Neural progenitor cell (in vitro differentiated cells): ENCODE results near the gene CBFA2T3. TPM values are rescaled to one million over a fixed set of nuclear protein-coding genes. Genes with fewer than 3 reads are reported as not detected.

Experiments used
- DNase-seq: peaks from one replicate; pipeline ENCODE4 v3.0.0-alpha.2; 2016; ENCODE audit warnings: low spot score
- H2AFZ ChIP-seq: fragments of 200-600 bp; sonication (generic); replicated peaks from 2 replicates; pipeline ENCODE4 v1.6.1; 2016; ENCODE audit warnings: antibody characterized with exemption
- H3F3A ChIP-seq: fragments of 200-600 bp; sonication (generic); 2 replicates; pipeline ENCODE4 v1.6.1; 2016; ENCODE audit warnings: antibody characterized with exemption, low read depth
- H3K27ac ChIP-seq: fragments of 200-600 bp; sonication (generic); 2 replicates; pipeline ENCODE4 v1.5.1; 2016; ENCODE audit warnings: mild to moderate bottlenecking
- H3K27me3 ChIP-seq: fragments of 200-600 bp; sonication (generic); 2 replicates; pipeline ENCODE4 v1.6.1; 2016; ENCODE audit warnings: mild to moderate bottlenecking, moderate library complexity
- H3K36me3 ChIP-seq: fragments of 200-600 bp; sonication (generic); 2 replicates; pipeline ENCODE4 v1.5.1; 2016
- H3K4me1 ChIP-seq: fragments of 200-600 bp; sonication (generic); 2 replicates; pipeline ENCODE4 v1.6.1; 2016; ENCODE audit warnings: mixed run types
- H3K4me2 ChIP-seq: fragments of 200-600 bp; sonication (generic); 2 replicates; pipeline ENCODE4 v1.6.1; 2016
- H3K4me3 ChIP-seq: fragments of 200-600 bp; sonication (generic); 2 replicates; pipeline ENCODE4 v1.5.1; 2016
- H3K79me2 ChIP-seq: fragments of 200-600 bp; sonication (generic); 2 replicates; pipeline ENCODE4 v1.6.1; 2016; ENCODE audit warnings: low read depth
- H3K9ac ChIP-seq: fragments of 200-600 bp; sonication (generic); 2 replicates; pipeline ENCODE4 v1.6.1; 2016
- H3K9me3 ChIP-seq: fragments of 200-600 bp; sonication (generic); 2 replicates; pipeline ENCODE4 v1.5.1; 2016; ENCODE audit warnings: low read depth
- H4K20me1 ChIP-seq: fragments of 200-600 bp; sonication (generic); 2 replicates; pipeline ENCODE4 v1.6.1; 2016; ENCODE audit warnings: low read depth
- H3K27ac Mint-ChIP-seq: 3 replicates; pipeline ENCODE4 v1.8.0; 2021; ENCODE audit warnings: mixed read lengths
- H3K27me3 Mint-ChIP-seq: 2 replicates; pipeline ENCODE4 v1.8.0; 2022; ENCODE audit warnings: low read depth, mild to moderate bottlenecking, inconsistent platforms, moderate library complexity, mixed read lengths; ENCODE audit not compliant: insufficient read depth
- H3K36me3 Mint-ChIP-seq: 3 replicates; pipeline ENCODE4 v1.8.0; 2021; ENCODE audit warnings: mixed read lengths
- H3K4me1 Mint-ChIP-seq: 3 replicates; pipeline ENCODE4 v1.8.0; 2021; ENCODE audit warnings: mixed read lengths
- H3K4me3 Mint-ChIP-seq: 3 replicates; pipeline ENCODE4 v1.8.0; 2021; ENCODE audit warnings: mild to moderate bottlenecking, moderate library complexity, mixed read lengths
- H3K9me3 Mint-ChIP-seq: 3 replicates; pipeline ENCODE4 v1.8.0; 2020; ENCODE audit warnings: mixed read lengths
- EZH2 ChIP-seq: fragments of 200-600 bp; sonication (generic); IDR thresholded peaks from 2 replicates; pipeline ENCODE4 v1.6.1; 2017; ENCODE audit warnings: antibody characterized with exemption, mild to moderate bottlenecking, moderate library complexity
- EZH2phosphoT487 ChIP-seq: fragments of 200-600 bp; sonication (generic); IDR thresholded peaks from 2 replicates; pipeline ENCODE4 v1.6.1; 2017; ENCODE audit warnings: antibody characterized with exemption
- total RNA-seq: library from RNA; depleted of rRNA; stranded (reverse); fragments of >200 nt; gene quantifications from 2 replicates; pipeline ENCODE4 v1.2.3, GENCODE V29; 2015; ENCODE audit warnings: low replicate concordance
- TF ChIP-seq, protein P1 (sequence below): fragments of 200-600 bp; sonication (generic); IDR thresholded peaks from 2 replicates; pipeline ENCODE4 v1.5.1; 2017; ENCODE audit warnings: antibody characterized with exemption, mild to moderate bottlenecking

The CBFA2T3 gene
- total RNA-seq, 1 donor from 2014 or later: 0.22 TPM

DNA sequence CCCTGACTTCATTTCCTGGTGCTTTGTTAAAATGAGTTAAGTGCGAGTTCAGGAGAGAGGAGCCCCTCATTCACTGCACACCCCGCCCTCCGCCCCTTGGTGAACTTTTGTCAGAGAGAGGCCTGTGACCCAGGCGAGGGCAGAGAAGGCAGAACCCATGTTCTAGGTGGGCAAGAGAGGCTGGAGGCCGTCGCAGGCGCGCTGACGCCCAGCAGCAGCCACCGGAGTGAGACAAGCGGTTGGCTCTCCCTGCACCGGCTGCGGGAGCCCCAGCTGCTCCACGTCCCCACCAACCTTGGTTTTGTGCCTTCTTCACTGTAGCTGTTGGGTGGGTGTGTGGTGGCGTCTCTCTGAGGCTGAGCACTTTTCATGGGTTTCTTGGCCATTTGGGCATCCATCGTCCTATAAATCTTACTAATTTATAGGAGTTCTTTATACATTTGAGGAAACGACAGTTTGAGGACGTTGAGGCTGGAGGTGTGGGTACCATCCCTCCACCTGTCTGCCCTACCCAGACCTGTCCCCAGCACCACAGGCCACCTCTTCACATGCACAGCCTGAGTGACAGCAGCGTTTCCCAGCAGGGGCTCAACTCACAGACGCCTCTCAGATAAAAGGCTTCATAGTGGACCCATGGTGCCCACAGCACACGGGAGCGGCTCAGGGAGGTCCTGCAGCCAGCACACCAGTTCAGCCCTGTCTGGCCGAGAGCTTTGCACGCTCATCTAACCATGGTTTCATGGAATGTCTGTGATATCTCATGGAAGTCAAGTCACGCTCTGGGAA lies 45.2 kb upstream of the CBFA2T3 start:
- H4K20me1 ChIP-seq: no peaks in the 10 kb centered on the region
- no peaks in the 10 kb centered on the region for H3K9me3 ChIP-seq
- H3K4me2 ChIP-seq: no peak overlapping the region
- H3K27me3 ChIP-seq: peaks cover 5% of the 10 kb centered on the region
- no peak overlapping the region for H3K27ac Mint-ChIP-seq
- TF ChIP-seq EZH2phosphoT487 (no peak), EZH2 (no peak)
- TF ChIP-seq, protein P1, sequence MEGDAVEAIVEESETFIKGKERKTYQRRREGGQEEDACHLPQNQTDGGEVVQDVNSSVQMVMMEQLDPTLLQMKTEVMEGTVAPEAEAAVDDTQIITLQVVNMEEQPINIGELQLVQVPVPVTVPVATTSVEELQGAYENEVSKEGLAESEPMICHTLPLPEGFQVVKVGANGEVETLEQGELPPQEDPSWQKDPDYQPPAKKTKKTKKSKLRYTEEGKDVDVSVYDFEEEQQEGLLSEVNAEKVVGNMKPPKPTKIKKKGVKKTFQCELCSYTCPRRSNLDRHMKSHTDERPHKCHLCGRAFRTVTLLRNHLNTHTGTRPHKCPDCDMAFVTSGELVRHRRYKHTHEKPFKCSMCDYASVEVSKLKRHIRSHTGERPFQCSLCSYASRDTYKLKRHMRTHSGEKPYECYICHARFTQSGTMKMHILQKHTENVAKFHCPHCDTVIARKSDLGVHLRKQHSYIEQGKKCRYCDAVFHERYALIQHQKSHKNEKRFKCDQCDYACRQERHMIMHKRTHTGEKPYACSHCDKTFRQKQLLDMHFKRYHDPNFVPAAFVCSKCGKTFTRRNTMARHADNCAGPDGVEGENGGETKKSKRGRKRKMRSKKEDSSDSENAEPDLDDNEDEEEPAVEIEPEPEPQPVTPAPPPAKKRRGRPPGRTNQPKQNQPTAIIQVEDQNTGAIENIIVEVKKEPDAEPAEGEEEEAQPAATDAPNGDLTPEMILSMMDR: no peak
- no peak overlapping the region for H3K9ac ChIP-seq
- H3F3A ChIP-seq: no peaks in the 10 kb centered on the region
- no peak for DNase-seq
- no peaks in the 10 kb centered on the region for H3K36me3 Mint-ChIP-seq
- no peak overlapping the region for H3K27ac ChIP-seq
- H3K79me2 ChIP-seq: no peaks in the 10 kb centered on the region
- no peak overlapping the region for H3K4me3 Mint-ChIP-seq
- H3K27me3 Mint-ChIP-seq: peaks cover 13% of the 10 kb centered on the region
- no peaks in the 10 kb centered on the region for H3K36me3 ChIP-seq
- no peak overlapping the region for H2AFZ ChIP-seq
- no peak overlapping the region for H3K4me3 ChIP-seq
- no peaks in the 10 kb centered on the region for H3K4me1 ChIP-seq
- no peaks in the 10 kb centered on the region for H3K9me3 Mint-ChIP-seq
- peaks cover 11% of the 10 kb centered on the region for H3K4me1 Mint-ChIP-seq

- H3K4me2 ChIP-seq: no peak overlapping the region
- no peaks in the 10 kb centered on the region for H3K36me3 Mint-ChIP-seq
- no peak overlapping the region for H2AFZ ChIP-seq
- H3K27ac Mint-ChIP-seq: no peak overlapping the region
- H3K36me3 ChIP-seq: no peaks in the 10 kb centered on the region
- no peak overlapping the region for H3K4me3 Mint-ChIP-seq
- H3F3A ChIP-seq: no peaks in the 10 kb centered on the region
- no peak overlapping the region for H3K4me3 ChIP-seq
- no peak for DNase-seq
- no peak overlapping the region for H3K9ac ChIP-seq
- no peaks in the 10 kb centered on the region for H3K27me3 ChIP-seq
- no peak overlapping the region for H3K27ac ChIP-seq
- H3K27me3 Mint-ChIP-seq: peaks cover 13% of the 10 kb centered on the region
- TF ChIP-seq, protein P1: no peak
- no peaks in the 10 kb centered on the region for H4K20me1 ChIP-seq
- H3K9me3 Mint-ChIP-seq: no peaks in the 10 kb centered on the region
- H3K9me3 ChIP-seq: no peaks in the 10 kb centered on the region
- H3K4me1 Mint-ChIP-seq: peaks cover 14% of the 10 kb centered on the region
- H3K79me2 ChIP-seq: no peaks in the 10 kb centered on the region
- H3K4me1 ChIP-seq: no peaks in the 10 kb centered on the region
Measured at GRCh38 chr16:89020925-89021595, 44.1 kb upstream of the CBFA2T3 start.

- Histone ChIP-seq H3K27me3 (no peaks in the 10 kb centered on the region), H3K36me3 (no peaks in the 10 kb centered on the region), H3K27ac (no peak overlapping the region), H2AFZ (no peak overlapping the region), H3K4me2 (no peak overlapping the region), H3K9ac (no peak overlapping the region), H3K9me3 (no peaks in the 10 kb centered on the region), H3K4me1 (no peaks in the 10 kb centered on the region), H3K79me2 (no peaks in the 10 kb centered on the region), H3K4me3 (no peak overlapping the region), H3F3A (no peaks in the 10 kb centered on the region), H4K20me1 (no peaks in the 10 kb centered on the region)
- Mint-ChIP-seq H3K4me3 (no peak overlapping the region), H3K36me3 (no peaks in the 10 kb centered on the region), H3K27me3 (peaks cover 13% of the 10 kb centered on the region), H3K4me1 (peaks cover 14% of the 10 kb centered on the region), H3K27ac (no peak overlapping the region), H3K9me3 (no peaks in the 10 kb centered on the region)
- DNase-seq: no peak
- TF ChIP-seq EZH2phosphoT487 (no peak), EZH2 (no peak)
- TF ChIP-seq, protein P1: no peak
Measured at GRCh38 chr16:89020068-89020924, 43.3 kb upstream of the CBFA2T3 start.
